ENCODE data around the gene UQCC2. TPM values are rescaled to one million over a fixed set of nuclear protein-coding genes. Genes with fewer than 3 reads are reported as not detected.

The UQCC2 gene
- total RNA-seq, 1 donor from 2014 or later: 68.9 TPM

- DNase-seq (ENCODE audit: extremely low spot score, unreplicated experiment): no peak
- Mint-ChIP-seq H3K9me3 (ENCODE audit: unreplicated experiment) (no peaks in the 10 kb centered on the region), H3K4me1 (ENCODE audit: unreplicated experiment) (peaks cover 57% of the 10 kb centered on the region), H3K36me3 (ENCODE audit: unreplicated experiment) (peaks cover 3% of the 10 kb centered on the region), H3K27me3 (ENCODE audit: unreplicated experiment) (no peaks in the 10 kb centered on the region), H3K27ac (ENCODE audit: unreplicated experiment) (peak overlapping the region; percentile 64), H3K4me3 (ENCODE audit: unreplicated experiment) (no peak overlapping the region)
- TF ChIP-seq CTCF (IDR thresholded peaks at IDR 0.05): no peak
These were observed 34.9 kb downstream of the UQCC2 start for GRCh38 chr6:33676416-33677142.

GRCh38 chr6:33675968-33676367 is 35.5 kb downstream of the UQCC2 start:
- no peak overlapping the region for H3K4me3 Mint-ChIP-seq (ENCODE audit: unreplicated experiment)
- TF ChIP-seq CTCF (IDR thresholded peaks at IDR 0.05): no peak
- no peak overlapping the region for H3K27ac Mint-ChIP-seq (ENCODE audit: unreplicated experiment)
- H3K36me3 Mint-ChIP-seq (ENCODE audit: unreplicated experiment): peaks cover 3% of the 10 kb centered on the region
- H3K27me3 Mint-ChIP-seq (ENCODE audit: unreplicated experiment): no peaks in the 10 kb centered on the region
- no peaks in the 10 kb centered on the region for H3K9me3 Mint-ChIP-seq (ENCODE audit: unreplicated experiment)
- DNase-seq (ENCODE audit: extremely low spot score, unreplicated experiment): no peak
- H3K4me1 Mint-ChIP-seq (ENCODE audit: unreplicated experiment): peaks cover 60% of the 10 kb centered on the region

GRCh38 chr6:33673851-33674250 is 37.6 kb downstream of the UQCC2 start:
- peaks cover 60% of the 10 kb centered on the region for H3K4me1 Mint-ChIP-seq (ENCODE audit: unreplicated experiment)
- DNase-seq (ENCODE audit: extremely low spot score, unreplicated experiment): no peak

GRCh38 chr6:33672808-33673207 is 38.7 kb downstream of the UQCC2 start:
- Mint-ChIP-seq H3K36me3 (ENCODE audit: unreplicated experiment) (peaks cover 11% of the 10 kb centered on the region), H3K27ac (ENCODE audit: unreplicated experiment) (peak overlapping the region; percentile 79), H3K27me3 (ENCODE audit: unreplicated experiment) (no peaks in the 10 kb centered on the region), H3K4me1 (ENCODE audit: unreplicated experiment) (peaks cover 58% of the 10 kb centered on the region), H3K9me3 (ENCODE audit: unreplicated experiment) (no peaks in the 10 kb centered on the region), H3K4me3 (ENCODE audit: unreplicated experiment) (no peak overlapping the region)
- peak; percentile 91 for DNase-seq (ENCODE audit: extremely low spot score, unreplicated experiment)
- peak; percentile 54 for TF ChIP-seq CTCF (IDR thresholded peaks at IDR 0.05)

More at GRCh38 chr6:33673851-33674250, 37.6 kb downstream of the UQCC2 start:
- TF ChIP-seq CTCF (IDR thresholded peaks at IDR 0.05): no peak
- H3K9me3 Mint-ChIP-seq (ENCODE audit: unreplicated experiment): no peaks in the 10 kb centered on the region
- H3K4me3 Mint-ChIP-seq (ENCODE audit: unreplicated experiment): no peak overlapping the region
- H3K27ac Mint-ChIP-seq (ENCODE audit: unreplicated experiment): peak overlapping the region; percentile 79
- H3K27me3 Mint-ChIP-seq (ENCODE audit: unreplicated experiment): no peaks in the 10 kb centered on the region
- peaks cover 4% of the 10 kb centered on the region for H3K36me3 Mint-ChIP-seq (ENCODE audit: unreplicated experiment)

GRCh38 chr6:33671744-33672072 is 39.8 kb downstream of the UQCC2 start:
- no peak for TF ChIP-seq CTCF (IDR thresholded peaks at IDR 0.05)
- Mint-ChIP-seq H3K9me3 (ENCODE audit: unreplicated experiment) (no peaks in the 10 kb centered on the region), H3K27me3 (ENCODE audit: unreplicated experiment) (no peaks in the 10 kb centered on the region), H3K4me1 (ENCODE audit: unreplicated experiment) (peaks cover 47% of the 10 kb centered on the region), H3K36me3 (ENCODE audit: unreplicated experiment) (peaks cover 11% of the 10 kb centered on the region), H3K27ac (ENCODE audit: unreplicated experiment) (peak overlapping the region; percentile 38), H3K4me3 (ENCODE audit: unreplicated experiment) (no peak overlapping the region)
- DNase-seq (ENCODE audit: extremely low spot score, unreplicated experiment): no peak
